GM18498 (cell line): ENCODE data around the gene RYR1.
"Not testable (repeated sequence)": the region's sequence is repeated elsewhere in the genome, so short reads cannot be mapped to it uniquely, and the experiment has no call there.

Experiments
- ATAC-seq: cut with Tn5 transposase; IDR thresholded peaks from one replicate; pipeline ENCODE4 v1.9.1; 2021; ENCODE audit warnings: mild to moderate bottlenecking, moderate library complexity; ENCODE audit not compliant: unreplicated experiment

RYR1 gene

DNA sequence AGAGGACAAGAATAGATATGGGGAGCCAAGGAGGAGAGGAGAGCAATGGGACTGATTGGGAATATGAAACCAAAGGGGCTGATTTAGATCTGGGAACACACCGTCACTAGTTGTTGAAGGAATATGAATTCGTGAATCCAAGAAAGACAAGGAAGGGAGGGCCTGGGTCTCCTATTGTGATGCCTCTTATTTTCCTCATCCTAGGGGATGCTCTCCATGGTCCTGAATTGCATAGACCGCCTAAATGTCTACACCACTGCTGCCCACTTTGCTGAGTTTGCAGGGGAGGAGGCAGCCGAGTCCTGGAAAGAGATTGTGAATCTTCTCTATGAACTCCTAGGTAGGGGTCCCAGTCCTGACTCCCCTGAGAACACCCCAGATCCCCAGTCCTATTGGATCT, 21.5 kb downstream of the RYR1 start:
- no peak for ATAC-seq

GRCh38 chr19:38457202-38457601, 23.7 kb downstream of the RYR1 start:
- ATAC-seq = no peak

DNA sequence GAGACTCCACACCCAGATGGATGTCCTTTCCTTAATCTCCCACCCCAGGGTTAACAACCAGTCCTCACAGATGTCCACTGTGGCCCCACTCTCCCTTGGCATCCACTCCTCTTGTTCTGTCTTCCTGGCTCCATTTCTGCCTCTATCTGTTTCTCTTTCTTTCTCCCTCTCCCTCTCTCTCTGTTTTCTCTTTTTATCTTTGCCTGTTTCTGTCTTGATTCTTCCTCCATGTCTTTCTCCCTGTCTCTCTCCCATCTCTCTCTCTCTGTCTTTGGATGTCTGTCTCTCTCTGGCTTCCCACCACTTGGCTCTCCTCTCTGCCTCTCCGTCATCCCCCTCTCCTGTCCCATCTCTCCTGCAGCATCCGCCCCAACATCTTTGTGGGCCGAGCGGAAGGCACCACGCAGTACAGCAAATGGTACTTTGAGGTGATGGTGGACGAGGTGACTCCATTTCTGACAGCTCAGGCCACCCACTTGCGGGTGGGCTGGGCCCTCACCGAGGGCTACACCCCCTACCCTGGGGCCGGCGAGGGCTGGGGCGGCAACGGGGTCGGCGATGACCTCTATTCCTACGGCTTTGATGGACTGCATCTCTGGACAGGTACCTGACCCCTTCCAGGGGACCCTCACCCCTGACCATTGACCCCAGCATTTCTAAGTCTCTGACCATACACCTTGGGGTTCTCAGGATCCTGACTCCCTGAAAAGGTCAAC, 24.4 kb downstream of the RYR1 start:
- no peak for ATAC-seq

DNA sequence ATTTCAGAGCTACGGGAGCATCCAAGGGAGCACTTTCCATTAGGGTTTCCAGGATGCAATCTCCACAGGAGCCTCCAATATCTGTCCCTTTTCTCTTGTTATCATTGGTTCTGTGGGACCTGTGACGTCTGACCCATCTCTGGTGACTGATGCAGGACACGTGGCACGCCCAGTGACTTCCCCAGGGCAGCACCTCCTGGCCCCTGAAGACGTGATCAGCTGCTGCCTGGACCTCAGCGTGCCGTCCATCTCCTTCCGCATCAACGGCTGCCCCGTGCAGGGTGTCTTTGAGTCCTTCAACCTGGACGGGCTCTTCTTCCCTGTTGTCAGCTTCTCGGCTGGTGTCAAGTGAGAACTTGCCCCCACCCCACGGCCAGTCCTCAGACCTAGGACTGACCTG, 25.5 kb downstream of the RYR1 start:
- no peak for ATAC-seq

GRCh38 chr19:38463365-38463764, 29.9 kb downstream of the RYR1 start:
- no peak for ATAC-seq

DNA sequence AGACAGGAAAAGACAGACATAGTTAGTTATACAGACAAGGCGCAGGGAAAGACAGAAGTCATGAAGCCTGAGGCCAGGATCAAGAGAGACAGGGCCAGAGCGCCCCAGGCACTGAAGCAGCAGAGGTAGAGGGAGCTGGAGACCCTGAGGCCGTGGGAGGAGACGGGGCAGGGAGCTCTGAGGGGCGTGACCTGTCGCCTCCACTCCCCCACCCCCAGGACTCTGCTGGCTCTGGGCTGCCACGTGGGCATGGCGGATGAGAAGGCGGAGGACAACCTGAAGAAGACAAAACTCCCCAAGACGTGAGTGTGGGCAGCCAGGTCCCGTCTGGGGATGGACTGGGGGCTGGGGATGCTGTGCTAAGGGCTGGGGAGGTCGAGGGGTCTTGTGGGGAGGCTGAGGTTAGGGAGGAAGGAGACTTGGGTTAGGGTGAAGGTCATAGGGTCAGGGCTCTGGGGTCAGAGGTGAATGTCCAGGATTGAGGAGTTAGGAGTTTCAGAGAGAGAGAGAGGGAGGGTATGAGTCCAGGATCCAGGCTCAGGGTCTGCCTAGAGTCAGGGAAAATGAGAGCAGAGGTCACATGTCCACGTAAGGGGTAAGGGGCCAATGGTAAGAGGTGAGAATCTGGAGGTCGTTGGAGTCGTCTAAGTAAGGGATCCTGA, 31.1 kb downstream of the RYR1 start:
- no peak for ATAC-seq

- ATAC-seq = no peak
Observed at GRCh38 chr19:38466050-38466449, 32.6 kb downstream of the RYR1 start.

DNA sequence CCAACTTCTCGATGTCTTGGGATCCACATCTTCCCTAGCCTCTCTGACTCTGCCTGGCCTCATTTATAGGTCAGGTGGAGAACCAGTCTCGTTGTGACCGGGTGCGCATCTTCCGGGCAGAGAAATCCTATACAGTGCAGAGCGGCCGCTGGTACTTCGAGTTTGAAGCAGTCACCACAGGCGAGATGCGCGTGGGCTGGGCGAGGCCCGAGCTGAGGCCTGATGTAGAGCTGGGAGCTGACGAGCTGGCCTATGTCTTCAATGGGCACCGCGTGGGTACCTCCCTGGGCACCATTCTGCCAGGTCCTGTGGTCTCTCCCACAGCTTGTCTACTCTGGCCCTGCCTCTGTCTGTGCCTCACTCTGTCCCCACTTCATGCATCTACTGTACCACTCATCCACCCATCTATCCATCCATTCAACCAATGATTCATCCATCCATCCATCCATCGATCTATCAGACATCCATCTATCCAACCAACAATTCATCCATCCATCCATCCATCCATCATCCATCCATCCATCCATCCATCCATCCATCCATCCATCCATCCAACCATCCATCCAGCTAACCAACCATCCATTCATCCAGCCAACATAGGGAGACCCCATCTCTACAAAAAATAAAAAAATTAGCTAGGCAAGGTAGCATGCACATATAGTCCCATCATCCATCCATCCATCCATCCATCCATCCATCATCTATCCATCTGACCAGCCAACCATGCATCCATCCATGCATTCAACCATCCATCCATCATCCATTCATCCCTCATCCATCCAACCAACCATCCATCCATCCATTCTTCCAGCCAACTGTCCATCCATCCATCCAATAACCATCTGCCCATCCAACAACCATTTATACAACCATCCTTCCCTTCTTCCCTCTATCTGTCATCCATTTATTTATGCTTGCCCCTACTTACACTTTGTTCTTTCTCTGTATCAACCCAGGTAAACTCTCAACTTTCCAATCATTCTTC, 34.3 kb downstream of the RYR1 start:
- no peak for ATAC-seq

- no peak for ATAC-seq
Observed at GRCh38 chr19:38469151-38469550, 35.7 kb downstream of the RYR1 start.

- no peak for ATAC-seq
Observed at GRCh38 chr19:38470788-38471480, 37.4 kb downstream of the RYR1 start.

GRCh38 chr19:38472725-38473124, 39.2 kb downstream of the RYR1 start:
- not testable (repeated sequence) for ATAC-seq

DNA sequence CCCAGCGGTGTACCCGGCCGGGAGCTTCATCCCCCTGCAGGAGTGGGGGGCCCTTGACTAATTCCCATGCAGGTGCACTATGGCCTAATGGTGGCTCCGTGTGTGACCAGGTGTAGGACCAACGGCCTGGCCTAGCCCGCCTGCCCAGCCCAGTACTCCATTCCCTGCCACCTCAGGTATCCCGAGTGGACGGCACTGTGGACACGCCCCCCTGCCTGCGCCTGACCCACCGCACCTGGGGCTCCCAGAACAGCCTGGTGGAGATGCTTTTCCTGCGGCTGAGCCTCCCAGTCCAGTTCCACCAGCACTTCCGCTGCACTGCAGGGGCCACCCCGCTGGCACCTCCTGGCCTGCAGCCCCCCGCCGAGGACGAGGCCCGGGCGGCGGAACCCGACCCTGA, 39.7 kb downstream of the RYR1 start:
- ATAC-seq = no peak

- no peak for ATAC-seq
Observed at GRCh38 chr19:38475176-38475575, 41.7 kb downstream of the RYR1 start.

GRCh38 chr19:38478273-38478971, 44.9 kb downstream of the RYR1 start:
- no peak for ATAC-seq

DNA sequence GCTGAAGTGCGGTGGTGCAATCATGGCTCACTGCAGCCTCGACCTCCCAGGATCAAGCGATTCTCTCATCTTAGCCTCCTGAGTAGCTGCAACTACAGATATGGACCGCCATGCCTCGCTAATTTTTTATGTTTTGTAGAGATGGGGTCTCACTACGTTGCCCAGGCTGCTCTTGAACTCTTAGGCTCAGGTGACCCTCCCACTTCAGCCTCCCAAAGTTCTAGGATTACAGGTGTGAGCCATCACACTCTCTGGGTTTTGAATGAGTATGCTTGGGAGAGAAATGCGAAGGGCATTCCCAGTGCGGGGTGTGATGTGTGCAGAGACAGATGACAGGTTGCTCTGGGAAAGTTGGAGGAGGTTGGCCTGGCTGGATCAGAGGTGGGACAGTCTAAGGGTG, 49.0 kb downstream of the RYR1 start:
- no peak for ATAC-seq

- no peak for ATAC-seq
Observed at GRCh38 chr19:38483016-38483630, 49.6 kb downstream of the RYR1 start.

GRCh38 chr19:38484747-38485146, 51.3 kb downstream of the RYR1 start:
- ATAC-seq = no peak

GRCh38 chr19:38485541-38486285, 52.2 kb downstream of the RYR1 start:
- ATAC-seq = no peak

- ATAC-seq = no peak
Observed at GRCh38 chr19:38486731-38487336, 53.3 kb downstream of the RYR1 start.
